ENCODE data around the gene HS3ST5.

GRCh38 chr6:114339706-114340105 is 3.1 kb downstream of the HS3ST5 start:
- TF ChIP-seq POLR2A (IDR thresholded peaks at IDR 0.05): no peak
- TF ChIP-seq, protein P1, sequence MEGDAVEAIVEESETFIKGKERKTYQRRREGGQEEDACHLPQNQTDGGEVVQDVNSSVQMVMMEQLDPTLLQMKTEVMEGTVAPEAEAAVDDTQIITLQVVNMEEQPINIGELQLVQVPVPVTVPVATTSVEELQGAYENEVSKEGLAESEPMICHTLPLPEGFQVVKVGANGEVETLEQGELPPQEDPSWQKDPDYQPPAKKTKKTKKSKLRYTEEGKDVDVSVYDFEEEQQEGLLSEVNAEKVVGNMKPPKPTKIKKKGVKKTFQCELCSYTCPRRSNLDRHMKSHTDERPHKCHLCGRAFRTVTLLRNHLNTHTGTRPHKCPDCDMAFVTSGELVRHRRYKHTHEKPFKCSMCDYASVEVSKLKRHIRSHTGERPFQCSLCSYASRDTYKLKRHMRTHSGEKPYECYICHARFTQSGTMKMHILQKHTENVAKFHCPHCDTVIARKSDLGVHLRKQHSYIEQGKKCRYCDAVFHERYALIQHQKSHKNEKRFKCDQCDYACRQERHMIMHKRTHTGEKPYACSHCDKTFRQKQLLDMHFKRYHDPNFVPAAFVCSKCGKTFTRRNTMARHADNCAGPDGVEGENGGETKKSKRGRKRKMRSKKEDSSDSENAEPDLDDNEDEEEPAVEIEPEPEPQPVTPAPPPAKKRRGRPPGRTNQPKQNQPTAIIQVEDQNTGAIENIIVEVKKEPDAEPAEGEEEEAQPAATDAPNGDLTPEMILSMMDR (IDR thresholded peaks at IDR 0.05): no peak

All from thyroid gland (tissue), 4 donors.